ENCODE data around the gene OGG1. TPM values are rescaled to one million over a fixed set of nuclear protein-coding genes. Genes with fewer than 3 reads are reported as not detected.

Gene OGG1
- 34.8 and 37.9 TPM in 2 replicates for total RNA-seq
- long read RNA-seq, transcript OGG1-203 (7 exons, 2,220 nt), result major isoform, 7 of 21 reads
- long read RNA-seq, partial matches to known transcripts, result 0 of 21 reads
- long read RNA-seq, other reads (novel, unspliced or antisense), result 7 of 21 reads

- DNase-seq (ENCODE audit: extremely low spot score, unreplicated experiment), result peak; percentile 99
- Mint-ChIP-seq H3K27ac (ENCODE audit: unreplicated experiment) (peak within 1 kb of the TSS; percentile 97), H3K27me3 (ENCODE audit: unreplicated experiment) (no peaks in the 10 kb centered on the region), H3K4me1 (ENCODE audit: unreplicated experiment) (peaks cover 39% of the 10 kb centered on the region), H3K4me3 (ENCODE audit: unreplicated experiment) (peak within 1 kb of the TSS; percentile 95), H3K36me3 (ENCODE audit: unreplicated experiment) (peaks cover 32% of the 10 kb centered on the region), H3K9me3 (ENCODE audit: unreplicated experiment) (no peaks in the 10 kb centered on the region)
- TF ChIP-seq CTCF (IDR thresholded peaks at IDR 0.05), result no peak
Measured at GRCh38 chr3:9749645-9750555, at the start of gene OGG1. Gene OGG1, plus strand, starts transcription at chr3:9749952. Its CDS starts 335 bp downstream, at chr3:9750287.

- TF ChIP-seq CTCF (IDR thresholded peaks at IDR 0.05), result no peak
- peaks cover 7% of the 10 kb centered on the region for H3K27me3 Mint-ChIP-seq (ENCODE audit: unreplicated experiment)
- no peak for DNase-seq (ENCODE audit: extremely low spot score, unreplicated experiment)
- H3K27ac Mint-ChIP-seq (ENCODE audit: unreplicated experiment), result no peak overlapping the region
- no peak overlapping the region for H3K4me3 Mint-ChIP-seq (ENCODE audit: unreplicated experiment)
- no peaks in the 10 kb centered on the region for H3K9me3 Mint-ChIP-seq (ENCODE audit: unreplicated experiment)
- peaks cover 14% of the 10 kb centered on the region for H3K4me1 Mint-ChIP-seq (ENCODE audit: unreplicated experiment)
- peaks cover 16% of the 10 kb centered on the region for H3K36me3 Mint-ChIP-seq (ENCODE audit: unreplicated experiment)
Measured at GRCh38 chr3:9700536-9700935, 49.2 kb upstream of the OGG1 start.

- Mint-ChIP-seq H3K36me3 (ENCODE audit: unreplicated experiment) (peaks cover 15% of the 10 kb centered on the region), H3K27me3 (ENCODE audit: unreplicated experiment) (peaks cover 8% of the 10 kb centered on the region), H3K4me3 (ENCODE audit: unreplicated experiment) (no peak overlapping the region), H3K9me3 (ENCODE audit: unreplicated experiment) (no peaks in the 10 kb centered on the region), H3K4me1 (ENCODE audit: unreplicated experiment) (peaks cover 14% of the 10 kb centered on the region), H3K27ac (ENCODE audit: unreplicated experiment) (no peak overlapping the region)
- TF ChIP-seq CTCF (IDR thresholded peaks at IDR 0.05), result no peak
- DNase-seq (ENCODE audit: extremely low spot score, unreplicated experiment), result no peak
Measured at GRCh38 chr3:9701006-9701405, 48.7 kb upstream of the OGG1 start.

DNA sequence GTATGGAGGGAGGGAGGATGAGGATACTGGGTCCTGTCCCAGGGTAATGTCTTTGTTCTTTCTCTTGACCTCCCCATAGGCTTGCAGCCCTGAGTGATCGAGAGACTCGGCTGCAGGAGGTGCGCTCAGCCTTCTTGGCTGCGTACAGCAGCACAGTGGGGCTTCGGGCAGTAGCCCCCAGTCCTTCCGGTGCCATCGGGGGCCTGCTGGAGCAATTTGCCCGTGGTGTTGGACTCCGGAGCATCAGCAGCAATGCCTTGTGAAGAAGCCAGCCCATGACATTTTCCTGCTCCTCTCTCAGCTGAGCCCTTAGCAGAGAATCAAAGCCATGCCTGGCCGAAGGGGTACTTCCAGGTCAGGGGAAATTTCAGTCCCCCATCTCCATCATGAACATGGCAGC lies 48.0 kb upstream of the OGG1 start:
- H3K36me3 Mint-ChIP-seq (ENCODE audit: unreplicated experiment), result peaks cover 13% of the 10 kb centered on the region

More for the DNA sequence above, 48.0 kb upstream of the OGG1 start:
- no peak for TF ChIP-seq CTCF (IDR thresholded peaks at IDR 0.05)
- Mint-ChIP-seq H3K4me3 (ENCODE audit: unreplicated experiment) (no peak overlapping the region), H3K4me1 (ENCODE audit: unreplicated experiment) (peaks cover 14% of the 10 kb centered on the region), H3K9me3 (ENCODE audit: unreplicated experiment) (no peaks in the 10 kb centered on the region), H3K27me3 (ENCODE audit: unreplicated experiment) (peaks cover 15% of the 10 kb centered on the region), H3K27ac (ENCODE audit: unreplicated experiment) (no peak overlapping the region)
- DNase-seq (ENCODE audit: extremely low spot score, unreplicated experiment), result no peak

Measured in osteocyte (in vitro differentiated cells).